Hematopoietic multipotent progenitor cell (in vitro differentiated cells): Measurements from ENCODE around the gene CDH12. TPM values are rescaled to one million over a fixed set of nuclear protein-coding genes. Genes with fewer than 3 reads are reported as not detected.
A peak's percentile ranks its signal among the peaks of the same experiment; 100 is the strongest.

Experiments used
- DNase-seq, 3 donors: peaks; one replicate each; pipeline ENCODE4 v3.0.0-alpha.2; 2011 to 2015; ENCODE audit warnings: low read depth in 2 of 3, low spot score in 2 of 3
- total RNA-seq: library from RNA; depleted of rRNA; stranded (reverse); fragments of >200 nt; gene quantifications from one replicate; pipeline ENCODE4 v1.2.3, GENCODE V29; 2012

Gene CDH12
- total RNA-seq, 1 donor, result not detected

GRCh38 chr5:21880164-21880563 lies 973.0 kb downstream of the CDH12 start:
- no peak for DNase-seq

- no peak for DNase-seq
Measured at GRCh38 chr5:21862986-21863385, 990.2 kb downstream of the CDH12 start.

- DNase-seq, result no peak
Measured at GRCh38 chr5:21858441-21858840, 994.7 kb downstream of the CDH12 start.

- no peak for DNase-seq
Measured at GRCh38 chr5:21856987-21857386, 996.2 kb downstream of the CDH12 start.

GRCh38 chr5:21847300-21847699 lies 1005.8 kb downstream of the CDH12 start:
- DNase-seq, result no peak

GRCh38 chr5:21844960-21845359 lies 1008.2 kb downstream of the CDH12 start:
- no peak for DNase-seq

GRCh38 chr5:21834863-21835262 lies 1018.3 kb downstream of the CDH12 start:
- DNase-seq, result no peak

GRCh38 chr5:21831145-21831787 lies 1021.9 kb downstream of the CDH12 start:
- DNase-seq, result no peak

- no peak for DNase-seq
Measured at GRCh38 chr5:21826884-21827283, 1026.3 kb downstream of the CDH12 start.

- DNase-seq, result no peak
Measured at GRCh38 chr5:21823588-21823987, 1029.6 kb downstream of the CDH12 start.

- DNase-seq, result no peak
Measured at GRCh38 chr5:21823076-21823574, 1030.0 kb downstream of the CDH12 start.

- no peak for DNase-seq
Measured at GRCh38 chr5:21820527-21820926, 1032.6 kb downstream of the CDH12 start.

GRCh38 chr5:21818370-21818720 lies 1034.8 kb downstream of the CDH12 start:
- DNase-seq, result no peak

- peak in 1 of 3 donors; percentile 44 for DNase-seq
Measured at GRCh38 chr5:21817668-21818369, 1035.3 kb downstream of the CDH12 start.

GRCh38 chr5:21810737-21811316 lies 1042.3 kb downstream of the CDH12 start:
- DNase-seq, result peak in 1 of 3 donors; percentile 48

- DNase-seq, result no peak
Measured at GRCh38 chr5:21809611-21810010, 1043.5 kb downstream of the CDH12 start.

- no peak for DNase-seq
Measured at GRCh38 chr5:21807953-21808352, 1045.2 kb downstream of the CDH12 start.

GRCh38 chr5:21806943-21807342 lies 1046.2 kb downstream of the CDH12 start:
- peak in 1 of 3 donors; percentile 46 for DNase-seq

GRCh38 chr5:21806271-21806670 lies 1046.9 kb downstream of the CDH12 start:
- DNase-seq, result no peak

GRCh38 chr5:21802869-21803490 lies 1050.2 kb downstream of the CDH12 start:
- DNase-seq, result peak in 1 of 3 donors; percentile 57

- no peak for DNase-seq
Measured at GRCh38 chr5:21802100-21802499, 1051.0 kb downstream of the CDH12 start.
